Measurements from ENCODE around the gene PRIM1.

PRIM1 gene

DNA sequence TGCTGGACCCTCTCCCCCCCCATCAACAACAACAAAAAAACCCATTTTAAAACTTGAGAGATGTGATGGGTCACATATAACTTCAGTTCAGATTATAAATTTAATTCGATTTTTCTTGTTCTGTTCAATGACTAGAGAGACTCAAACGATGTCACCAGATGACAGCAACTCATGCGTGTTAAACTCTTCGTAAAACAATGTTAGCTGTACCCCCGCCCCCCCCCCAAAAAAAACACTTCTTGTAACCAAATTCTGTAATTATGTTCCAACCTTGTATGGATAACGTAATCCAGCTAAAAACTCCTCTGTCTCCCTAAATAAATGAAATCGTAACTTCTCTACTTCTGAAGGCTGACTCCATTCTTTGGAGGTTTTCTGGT lies 26.4 kb downstream of the PRIM1 start:
- TF ChIP-seq, protein P1, sequence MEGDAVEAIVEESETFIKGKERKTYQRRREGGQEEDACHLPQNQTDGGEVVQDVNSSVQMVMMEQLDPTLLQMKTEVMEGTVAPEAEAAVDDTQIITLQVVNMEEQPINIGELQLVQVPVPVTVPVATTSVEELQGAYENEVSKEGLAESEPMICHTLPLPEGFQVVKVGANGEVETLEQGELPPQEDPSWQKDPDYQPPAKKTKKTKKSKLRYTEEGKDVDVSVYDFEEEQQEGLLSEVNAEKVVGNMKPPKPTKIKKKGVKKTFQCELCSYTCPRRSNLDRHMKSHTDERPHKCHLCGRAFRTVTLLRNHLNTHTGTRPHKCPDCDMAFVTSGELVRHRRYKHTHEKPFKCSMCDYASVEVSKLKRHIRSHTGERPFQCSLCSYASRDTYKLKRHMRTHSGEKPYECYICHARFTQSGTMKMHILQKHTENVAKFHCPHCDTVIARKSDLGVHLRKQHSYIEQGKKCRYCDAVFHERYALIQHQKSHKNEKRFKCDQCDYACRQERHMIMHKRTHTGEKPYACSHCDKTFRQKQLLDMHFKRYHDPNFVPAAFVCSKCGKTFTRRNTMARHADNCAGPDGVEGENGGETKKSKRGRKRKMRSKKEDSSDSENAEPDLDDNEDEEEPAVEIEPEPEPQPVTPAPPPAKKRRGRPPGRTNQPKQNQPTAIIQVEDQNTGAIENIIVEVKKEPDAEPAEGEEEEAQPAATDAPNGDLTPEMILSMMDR (IDR thresholded peaks at IDR 0.05; ENCODE audit: insufficient read depth, low read depth, low read length, missing control alignments) = no peak
- DNase-seq (ENCODE audit: low read depth) = no peak
- H3K4me3 ChIP-seq (ENCODE audit: low read length) = peak overlapping the region; percentile 97

DNA sequence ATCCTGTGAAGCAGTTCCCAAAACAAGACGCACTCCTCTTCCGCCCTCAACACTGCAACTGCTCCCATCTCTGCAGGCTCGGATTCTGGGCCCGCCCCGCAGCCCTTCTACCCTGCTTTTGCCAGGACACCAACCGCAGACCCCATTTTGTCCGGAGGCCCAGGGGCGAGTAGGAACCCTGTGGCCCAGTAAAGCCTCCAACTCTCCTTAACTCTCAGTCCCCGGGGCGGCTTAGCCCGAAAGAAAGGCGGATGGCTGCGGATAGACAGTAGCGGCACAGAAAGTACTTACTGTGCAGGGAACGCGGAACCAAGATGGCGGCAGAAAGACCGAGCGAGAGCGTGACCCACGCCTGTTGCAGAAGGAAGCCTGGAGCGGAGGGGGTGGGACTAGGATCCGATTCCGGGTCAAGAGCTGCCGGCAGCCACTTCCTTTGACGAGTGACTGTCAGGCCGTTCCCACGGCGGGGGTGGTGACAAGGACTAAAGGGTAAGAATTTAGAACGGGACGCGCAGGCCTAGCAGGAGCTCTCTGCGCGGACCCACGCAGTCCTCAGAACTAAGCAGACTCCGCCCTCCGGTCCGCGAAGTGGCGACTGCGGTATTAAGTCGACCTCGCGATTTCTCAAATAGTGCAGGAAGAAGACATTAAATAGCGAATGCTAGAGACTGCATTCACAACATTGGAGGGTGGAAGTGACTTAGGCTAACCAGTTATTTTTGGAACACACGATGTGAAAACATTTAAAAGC lies 27.0 kb downstream of the PRIM1 start, which contains the start of gene NACA:
Gene NACA, minus strand, starts transcription at position 328 of the 751 bp plus-strand sequence. CDS start 778 bp downstream, outside the sequence.
- DNase-seq (ENCODE audit: low read depth) = peak; percentile 99
- H3K4me3 ChIP-seq (ENCODE audit: low read length) = peak within 1 kb of the TSS; percentile 97
- TF ChIP-seq, protein P1 (IDR thresholded peaks at IDR 0.05; ENCODE audit: insufficient read depth, low read depth, low read length, missing control alignments) = no peak

DNA sequence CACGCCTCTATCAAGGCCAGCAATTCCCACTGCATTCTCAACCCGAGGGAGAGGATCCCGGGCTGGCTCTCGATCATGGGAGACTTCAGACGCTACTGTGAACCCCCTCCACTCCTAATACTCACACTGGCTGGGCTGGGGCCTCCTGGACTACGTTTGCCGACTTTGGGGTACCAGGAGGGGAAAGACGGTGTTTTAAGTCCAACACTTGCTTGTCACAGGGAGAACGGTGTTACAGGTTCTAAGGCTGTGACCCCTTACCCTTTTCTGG lies 27.5 kb downstream of the PRIM1 start:
- H3K4me3 ChIP-seq (ENCODE audit: low read length) = peak overlapping the region; percentile 97
- no peak for DNase-seq (ENCODE audit: low read depth)
- TF ChIP-seq, protein P1 (IDR thresholded peaks at IDR 0.05; ENCODE audit: insufficient read depth, low read depth, low read length, missing control alignments) = no peak

DNA sequence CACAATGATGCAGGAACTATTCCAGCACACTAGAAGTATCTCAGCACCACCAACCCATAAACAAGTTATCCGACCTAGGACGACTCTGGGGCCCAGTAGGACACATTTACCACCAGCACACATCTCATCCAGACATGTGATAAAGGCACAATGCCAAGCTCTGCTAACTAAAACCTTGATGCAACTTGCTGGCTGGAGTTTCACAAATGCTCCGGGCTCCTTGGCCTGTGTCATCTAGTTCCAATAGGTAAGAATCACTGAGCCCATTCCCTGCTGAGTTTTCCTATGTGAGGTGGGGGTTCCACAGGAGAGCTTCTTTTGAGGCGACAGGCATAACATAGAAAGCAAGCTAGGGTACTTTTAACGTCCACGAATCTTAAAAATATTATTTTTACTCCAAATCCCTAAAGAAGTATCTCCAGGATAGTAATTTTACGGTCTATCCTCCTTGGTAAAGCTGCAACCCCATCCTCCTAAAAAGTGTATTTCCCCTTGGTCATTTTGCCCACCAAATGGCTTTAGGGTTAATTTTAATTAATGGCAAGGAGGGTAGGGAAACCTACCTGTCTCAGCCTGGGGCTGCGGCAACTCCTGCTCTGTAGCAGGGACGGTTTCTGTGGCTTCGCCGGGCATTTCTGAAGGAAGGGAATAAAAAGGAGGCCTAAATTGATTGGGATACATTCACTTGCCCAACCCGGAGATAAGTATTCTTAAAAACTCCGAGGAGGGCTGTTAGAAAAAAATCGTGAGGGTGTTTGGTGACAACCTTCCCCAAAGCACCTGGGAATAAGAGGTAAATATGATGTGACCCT lies 28.0 kb downstream of the PRIM1 start:
- TF ChIP-seq, protein P1 (IDR thresholded peaks at IDR 0.05; ENCODE audit: insufficient read depth, low read depth, low read length, missing control alignments) = no peak
- peak overlapping the region; percentile 97 for H3K4me3 ChIP-seq (ENCODE audit: low read length)
- DNase-seq (ENCODE audit: low read depth) = peak; percentile 84

DNA sequence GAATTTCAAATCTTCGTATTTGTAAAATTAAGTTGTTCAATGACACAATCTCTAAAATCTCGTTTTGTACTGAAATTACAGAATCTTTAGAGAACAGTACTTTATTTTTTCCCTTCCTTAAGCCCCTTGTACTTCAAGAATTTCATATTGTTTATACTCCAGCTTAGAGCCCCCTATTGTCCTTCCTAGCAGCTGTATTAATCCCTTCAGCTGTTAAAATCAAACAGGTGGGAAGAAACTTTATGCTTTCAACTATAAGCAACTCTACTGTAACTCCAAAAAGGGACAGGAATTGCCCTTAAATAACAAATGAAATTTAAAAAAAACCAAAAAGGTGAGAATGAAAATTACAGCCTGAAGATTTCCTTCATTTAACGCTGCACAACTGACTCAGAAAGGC lies 28.8 kb downstream of the PRIM1 start:
- DNase-seq (ENCODE audit: low read depth) = no peak
- H3K4me3 ChIP-seq (ENCODE audit: low read length) = peak overlapping the region; percentile 97
- TF ChIP-seq, protein P1 (IDR thresholded peaks at IDR 0.05; ENCODE audit: insufficient read depth, low read depth, low read length, missing control alignments) = no peak

DNA sequence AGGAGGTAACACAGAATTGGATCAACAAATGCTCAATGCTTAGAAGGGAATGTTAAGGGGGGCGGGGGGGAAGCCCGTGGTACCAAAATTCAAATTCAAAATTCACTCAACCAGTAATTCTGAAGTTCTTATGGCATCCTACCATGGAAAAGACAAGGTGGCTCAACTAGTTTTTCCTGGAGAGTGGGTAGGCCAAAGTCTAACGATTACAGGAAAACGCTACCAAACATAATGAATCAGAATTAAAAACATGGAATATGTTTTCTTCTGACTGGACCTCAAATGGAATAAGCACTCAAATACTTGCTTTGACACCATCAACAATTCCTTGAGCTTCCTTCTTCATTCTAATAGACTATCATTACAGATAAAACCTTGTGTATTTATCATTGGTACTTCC lies 29.3 kb downstream of the PRIM1 start:
- TF ChIP-seq, protein P1 (IDR thresholded peaks at IDR 0.05; ENCODE audit: insufficient read depth, low read depth, low read length, missing control alignments) = no peak
- DNase-seq (ENCODE audit: low read depth) = peak; percentile 73
- peak overlapping the region; percentile 97 for H3K4me3 ChIP-seq (ENCODE audit: low read length)
